ENCODE results near the gene FOXF2.
"Not testable (repeated sequence)": the region's sequence is repeated elsewhere in the genome, so short reads cannot be mapped to it uniquely, and the experiment has no call there.

The FOXF2 gene

DNA sequence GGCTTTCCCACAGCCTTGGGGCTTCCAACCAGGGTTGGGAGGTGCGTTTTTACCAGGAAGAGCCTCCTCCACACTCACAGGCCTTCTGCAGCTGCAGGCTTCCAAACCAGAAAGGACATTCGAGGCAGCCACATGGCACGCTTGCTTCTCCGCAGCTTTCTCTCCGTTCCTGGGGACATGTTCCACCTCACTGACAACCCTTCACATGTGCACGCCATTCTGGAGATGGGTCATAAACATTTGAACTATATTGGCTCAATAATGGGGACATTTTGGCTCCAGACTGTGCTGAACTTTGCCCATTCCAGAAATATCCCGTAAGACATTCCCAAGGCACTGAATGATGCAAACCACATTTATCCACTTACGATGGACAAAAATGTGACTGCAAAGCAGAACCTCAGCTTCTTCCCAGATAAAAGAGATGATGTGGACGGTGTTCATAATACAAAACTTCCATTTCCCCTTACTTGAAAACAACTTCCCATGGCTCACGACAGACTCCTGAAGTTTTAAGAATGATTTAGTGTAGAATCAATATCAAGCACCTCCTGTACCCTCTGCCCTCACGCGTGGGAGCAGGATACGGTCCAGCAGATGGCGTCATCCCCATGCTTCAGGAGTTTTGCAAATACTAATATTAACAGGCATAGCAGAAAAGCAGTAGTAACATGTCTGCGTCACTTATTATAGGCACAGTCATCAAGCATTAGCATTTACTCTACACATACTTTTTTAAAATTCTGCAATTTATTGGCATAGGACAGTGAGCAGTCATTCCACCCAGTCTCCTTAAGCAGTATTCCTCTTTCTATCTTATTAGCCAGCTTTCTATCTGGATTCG lies 25.4 kb upstream of the FOXF2 start:
- no peak for DNase-seq (ENCODE audit: extremely low read depth, insufficient read length)
- no peaks in the 10 kb centered on the region for H3K36me3 ChIP-seq (ENCODE audit: control insufficient read depth, insufficient read depth, low read length)
- H3K4me3 ChIP-seq (replicated peaks; ENCODE audit: low read depth, low read length): no peak overlapping the region
- no peaks in the 10 kb centered on the region for H3K27me3 ChIP-seq (replicated peaks; ENCODE audit: control insufficient read depth, insufficient read depth, low read length)
- peak; percentile 27 for TF ChIP-seq CTCF (IDR thresholded peaks at IDR 0.05; ENCODE audit: insufficient read depth, low read length, poor library complexity, severe bottlenecking)

DNA sequence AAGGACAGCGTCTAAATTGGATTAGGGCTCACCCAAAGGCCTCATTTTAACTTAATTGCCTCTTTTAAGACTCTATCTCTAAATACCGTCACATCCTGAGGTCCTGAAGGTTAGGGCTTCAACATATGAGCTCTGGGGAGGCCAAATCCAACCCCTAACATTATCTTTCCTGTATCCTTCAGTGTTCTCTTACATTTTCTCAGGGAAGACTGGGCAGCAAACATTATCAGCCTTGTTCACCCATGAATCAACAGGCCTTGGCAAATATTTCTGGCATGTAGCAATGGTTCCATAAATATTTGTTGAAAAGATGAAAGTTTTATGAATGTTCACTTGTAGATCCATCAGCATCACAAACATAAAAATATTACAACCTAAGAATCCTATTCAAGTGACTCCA lies 24.6 kb upstream of the FOXF2 start:
- Histone ChIP-seq H3K27me3 (replicated peaks; ENCODE audit: control insufficient read depth, insufficient read depth, low read length) (no peaks in the 10 kb centered on the region), H3K4me3 (replicated peaks; ENCODE audit: low read depth, low read length) (no peak overlapping the region), H3K36me3 (ENCODE audit: control insufficient read depth, insufficient read depth, low read length) (no peaks in the 10 kb centered on the region)
- DNase-seq (ENCODE audit: extremely low read depth, insufficient read length): no peak
- no peak for TF ChIP-seq CTCF (IDR thresholded peaks at IDR 0.05; ENCODE audit: insufficient read depth, low read length, poor library complexity, severe bottlenecking)

DNA sequence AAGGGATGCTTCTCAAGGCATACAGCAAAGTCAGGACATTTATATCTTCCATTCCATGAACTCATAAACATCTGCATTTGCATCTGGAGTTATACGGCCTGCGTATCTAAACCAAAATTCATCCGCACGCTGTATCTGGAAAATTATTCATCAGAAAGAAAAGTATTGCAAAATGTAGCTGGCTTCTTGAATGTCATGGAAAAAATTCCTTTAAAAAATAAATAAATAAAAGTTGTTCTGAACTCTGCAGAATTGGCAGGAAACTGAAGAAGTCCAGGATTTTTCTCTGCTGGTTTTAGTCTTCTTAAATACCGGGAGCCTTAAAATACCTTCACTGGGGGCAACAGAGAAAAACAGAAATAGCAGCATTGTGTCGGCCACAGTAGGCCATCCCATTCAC lies 23.7 kb upstream of the FOXF2 start:
- DNase-seq (ENCODE audit: extremely low read depth, insufficient read length): no peak
- no peaks in the 10 kb centered on the region for H3K27me3 ChIP-seq (replicated peaks; ENCODE audit: control insufficient read depth, insufficient read depth, low read length)
- no peaks in the 10 kb centered on the region for H3K36me3 ChIP-seq (ENCODE audit: control insufficient read depth, insufficient read depth, low read length)
- no peak for TF ChIP-seq CTCF (IDR thresholded peaks at IDR 0.05; ENCODE audit: insufficient read depth, low read length, poor library complexity, severe bottlenecking)
- H3K4me3 ChIP-seq (replicated peaks; ENCODE audit: low read depth, low read length): no peak overlapping the region

GRCh38 chr6:1367771-1368170 lies 21.6 kb upstream of the FOXF2 start:
- H3K27me3 ChIP-seq (replicated peaks; ENCODE audit: control insufficient read depth, insufficient read depth, low read length): no peaks in the 10 kb centered on the region
- DNase-seq (ENCODE audit: extremely low read depth, insufficient read length): no peak
- no peaks in the 10 kb centered on the region for H3K36me3 ChIP-seq (ENCODE audit: control insufficient read depth, insufficient read depth, low read length)

GRCh38 chr6:1368940-1369339 lies 20.4 kb upstream of the FOXF2 start:
- DNase-seq (ENCODE audit: extremely low read depth, insufficient read length): no peak
- H3K4me3 ChIP-seq (replicated peaks; ENCODE audit: low read depth, low read length): no peak overlapping the region
- H3K27me3 ChIP-seq (replicated peaks; ENCODE audit: control insufficient read depth, insufficient read depth, low read length): no peaks in the 10 kb centered on the region
- TF ChIP-seq CTCF (IDR thresholded peaks at IDR 0.05; ENCODE audit: insufficient read depth, low read length, poor library complexity, severe bottlenecking): no peak
- H3K36me3 ChIP-seq (ENCODE audit: control insufficient read depth, insufficient read depth, low read length): no peaks in the 10 kb centered on the region

More at GRCh38 chr6:1367771-1368170, 21.6 kb upstream of the FOXF2 start:
- no peak for TF ChIP-seq CTCF (IDR thresholded peaks at IDR 0.05; ENCODE audit: insufficient read depth, low read length, poor library complexity, severe bottlenecking)
- H3K4me3 ChIP-seq (replicated peaks; ENCODE audit: low read depth, low read length): no peak overlapping the region

DNA sequence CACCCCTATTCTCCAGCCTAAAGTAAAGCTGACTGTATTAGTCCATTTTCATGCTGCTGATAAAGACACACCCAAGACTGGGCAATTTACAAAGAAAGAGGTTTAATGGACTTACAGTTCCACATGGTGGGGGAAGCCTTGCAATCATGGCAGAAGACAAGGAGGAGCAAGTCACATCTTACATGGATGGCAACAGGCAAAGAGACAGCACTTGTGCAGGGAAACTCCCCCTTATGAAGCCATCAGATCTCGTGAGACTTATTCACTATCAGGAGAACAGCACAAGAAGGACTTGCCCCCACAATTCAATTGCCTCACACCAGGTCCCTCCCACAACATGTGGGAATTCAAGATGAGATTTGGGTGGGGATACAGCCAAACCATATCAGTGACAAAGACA lies 19.7 kb upstream of the FOXF2 start:
- H3K4me3 ChIP-seq (replicated peaks; ENCODE audit: low read depth, low read length); H3K27me3 ChIP-seq (replicated peaks; ENCODE audit: control insufficient read depth, insufficient read depth, low read length); H3K36me3 ChIP-seq (ENCODE audit: control insufficient read depth, insufficient read depth, low read length); DNase-seq (ENCODE audit: extremely low read depth, insufficient read length): not testable (repeated sequence)

Measured in GM06990 (cell line).